Measurements from ENCODE around the gene UBE2V1. TPM values are rescaled to one million over a fixed set of nuclear protein-coding genes. Genes with fewer than 3 reads are reported as not detected.

UBE2V1 gene
- total RNA-seq, 3 donors from 2014 or later, result 126 to 144 (median 139) TPM

DNA sequence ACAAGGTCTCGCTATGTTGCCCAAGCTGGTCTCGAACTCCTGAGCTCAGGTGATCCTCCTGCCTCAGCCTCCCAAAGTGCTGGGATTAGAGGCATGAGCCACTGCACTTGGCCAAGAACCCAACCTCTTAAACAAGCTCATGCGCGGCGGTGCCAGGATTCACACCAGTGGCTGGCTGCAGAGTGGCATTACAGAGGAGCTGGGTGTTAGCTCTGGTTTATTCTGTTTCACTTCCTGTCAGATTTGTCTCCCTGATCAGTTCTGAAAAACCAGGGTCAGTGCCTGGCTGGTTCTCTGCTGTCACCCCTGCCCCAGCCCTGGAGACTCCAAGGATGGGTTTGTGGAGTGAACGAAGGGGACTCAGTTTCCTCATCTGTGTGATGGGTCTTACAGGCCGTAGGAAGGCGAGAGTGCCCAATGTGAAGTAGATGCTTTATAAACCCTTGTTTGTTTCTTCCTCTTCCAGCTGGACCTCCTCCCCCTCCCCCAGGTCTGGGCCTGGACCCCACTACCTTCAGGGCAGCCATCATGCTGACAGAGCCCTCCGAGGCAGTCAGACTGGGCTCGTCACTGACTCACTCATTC lies 63.4 kb downstream of the UBE2V1 start:
- Mint-ChIP-seq H3K9me3 (no peaks in the 10 kb centered on the region), H3K36me3 (ENCODE audit: insufficient read depth) (peaks cover 1% of the 10 kb centered on the region), H3K4me3 (no peak overlapping the region), H3K27me3 (ENCODE audit: low read depth) (peaks cover 18% of the 10 kb centered on the region), H3K4me1 (ENCODE audit: low read depth) (peaks cover 9% of the 10 kb centered on the region)
- no peak for DNase-seq
- no peak for ATAC-seq

- DNase-seq (no peak), ATAC-seq (peak; percentile 58 to 66)
- no peak overlapping the region for H3K4me3 Mint-ChIP-seq
- H3K36me3 Mint-ChIP-seq (ENCODE audit: insufficient read depth), result peaks cover 1% of the 10 kb centered on the region
- no peaks in the 10 kb centered on the region for H3K9me3 Mint-ChIP-seq
- H3K27me3 Mint-ChIP-seq (ENCODE audit: low read depth), result peaks cover 18% of the 10 kb centered on the region
- peaks cover 9% of the 10 kb centered on the region for H3K4me1 Mint-ChIP-seq (ENCODE audit: low read depth)
Observed at GRCh38 chr20:50048420-50049166, 64.4 kb downstream of the UBE2V1 start.

DNA sequence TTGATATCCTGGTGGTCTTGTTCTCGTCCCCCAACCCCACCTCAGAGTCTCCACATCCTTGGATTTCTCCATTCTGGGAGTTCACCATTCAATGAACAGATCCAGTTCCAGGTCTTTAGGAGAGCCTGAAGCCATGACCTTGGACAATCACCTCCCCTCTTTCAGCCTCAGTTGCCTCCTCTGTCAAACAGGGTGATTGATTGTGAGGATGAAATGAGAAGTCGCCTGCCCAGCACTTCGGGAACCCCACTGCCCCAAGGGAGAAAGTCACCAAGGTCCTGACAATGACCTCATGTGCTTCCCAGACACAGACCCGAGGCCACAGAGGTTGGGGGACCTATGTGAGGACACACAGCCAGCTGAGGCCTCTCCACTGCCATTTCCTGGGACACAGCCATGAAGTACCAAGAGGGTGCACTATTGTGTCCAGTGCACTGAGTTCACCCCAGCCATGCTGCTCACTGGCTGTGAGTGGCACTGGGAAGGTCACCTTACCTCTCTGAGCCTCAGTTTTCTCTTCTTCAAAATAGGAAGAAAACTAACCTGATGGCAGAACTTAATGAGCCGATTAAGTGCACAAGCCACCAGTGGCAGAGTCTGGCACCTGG lies 68.5 kb downstream of the UBE2V1 start:
- Mint-ChIP-seq H3K9me3 (no peaks in the 10 kb centered on the region), H3K4me1 (ENCODE audit: low read depth) (peaks cover 15% of the 10 kb centered on the region), H3K36me3 (ENCODE audit: insufficient read depth) (peaks cover 1% of the 10 kb centered on the region), H3K4me3 (no peak overlapping the region), H3K27me3 (ENCODE audit: low read depth) (peaks cover 16% of the 10 kb centered on the region)
- no peak for ATAC-seq
- DNase-seq, result no peak

DNA sequence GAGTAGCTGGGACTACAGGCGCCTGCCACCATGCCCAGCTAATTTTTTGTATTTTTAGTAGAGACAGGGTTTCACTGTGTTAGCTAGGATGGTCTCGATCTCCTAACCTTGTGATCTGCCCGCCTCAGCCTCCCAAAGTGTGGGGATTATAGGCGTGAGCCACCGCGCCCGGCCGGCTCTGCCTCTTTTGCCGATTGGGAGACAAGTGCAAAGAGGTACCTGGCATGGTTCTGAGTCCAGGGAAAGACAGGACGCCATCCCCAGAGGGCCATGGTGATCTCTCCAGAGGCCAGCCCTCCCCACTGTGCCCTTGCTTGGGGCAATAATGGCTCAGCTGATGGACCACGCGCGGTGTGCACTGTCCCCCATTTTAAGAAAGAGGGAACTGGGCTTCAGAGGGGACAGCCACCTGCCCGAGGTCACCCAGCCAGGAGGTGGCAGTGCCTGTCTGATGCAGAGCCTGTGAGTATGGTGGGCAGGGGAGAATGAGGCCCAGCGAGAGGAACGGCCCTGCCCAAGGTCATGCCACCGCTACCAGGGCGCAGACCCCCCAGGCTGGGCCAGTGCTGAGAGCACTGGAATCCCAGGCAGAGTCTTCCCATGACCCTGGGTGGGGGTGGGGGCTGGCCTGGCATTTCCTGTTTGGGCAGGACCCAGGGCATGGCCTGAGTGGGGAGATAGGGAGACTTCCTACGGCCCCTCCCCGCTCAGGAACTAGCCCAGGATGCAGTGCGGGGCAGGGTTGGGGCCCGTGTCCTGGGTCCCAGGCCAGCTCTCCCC lies 69.2 kb downstream of the UBE2V1 start:
- peaks cover 12% of the 10 kb centered on the region for H3K4me1 Mint-ChIP-seq (ENCODE audit: low read depth)
- ATAC-seq (no peak), DNase-seq (no peak)
- H3K9me3 Mint-ChIP-seq, result no peaks in the 10 kb centered on the region
- peaks cover 13% of the 10 kb centered on the region for H3K27me3 Mint-ChIP-seq (ENCODE audit: low read depth)
- peaks cover 1% of the 10 kb centered on the region for H3K36me3 Mint-ChIP-seq (ENCODE audit: insufficient read depth)
- H3K4me3 Mint-ChIP-seq, result no peak overlapping the region

- peaks cover 6% of the 10 kb centered on the region for H3K4me1 Mint-ChIP-seq (ENCODE audit: low read depth)
Observed at GRCh38 chr20:50042370-50043313, 70.3 kb downstream of the UBE2V1 start.

GRCh38 chr20:50041246-50041873 lies 71.6 kb downstream of the UBE2V1 start:
- no peak for DNase-seq
- H3K9me3 Mint-ChIP-seq, result no peaks in the 10 kb centered on the region
- peaks cover 6% of the 10 kb centered on the region for H3K4me1 Mint-ChIP-seq (ENCODE audit: low read depth)
- no peak overlapping the region for H3K4me3 Mint-ChIP-seq
- no peak for ATAC-seq
- H3K27me3 Mint-ChIP-seq (ENCODE audit: low read depth), result peaks cover 2% of the 10 kb centered on the region
- H3K36me3 Mint-ChIP-seq (ENCODE audit: insufficient read depth), result peaks cover 1% of the 10 kb centered on the region

More at GRCh38 chr20:50042370-50043313, 70.3 kb downstream of the UBE2V1 start:
- H3K27me3 Mint-ChIP-seq (ENCODE audit: low read depth), result peaks cover 6% of the 10 kb centered on the region
- ATAC-seq, result no peak
- H3K36me3 Mint-ChIP-seq (ENCODE audit: insufficient read depth), result peaks cover 1% of the 10 kb centered on the region
- H3K9me3 Mint-ChIP-seq, result no peaks in the 10 kb centered on the region
- no peak overlapping the region for H3K4me3 Mint-ChIP-seq
- DNase-seq, result no peak

DNA sequence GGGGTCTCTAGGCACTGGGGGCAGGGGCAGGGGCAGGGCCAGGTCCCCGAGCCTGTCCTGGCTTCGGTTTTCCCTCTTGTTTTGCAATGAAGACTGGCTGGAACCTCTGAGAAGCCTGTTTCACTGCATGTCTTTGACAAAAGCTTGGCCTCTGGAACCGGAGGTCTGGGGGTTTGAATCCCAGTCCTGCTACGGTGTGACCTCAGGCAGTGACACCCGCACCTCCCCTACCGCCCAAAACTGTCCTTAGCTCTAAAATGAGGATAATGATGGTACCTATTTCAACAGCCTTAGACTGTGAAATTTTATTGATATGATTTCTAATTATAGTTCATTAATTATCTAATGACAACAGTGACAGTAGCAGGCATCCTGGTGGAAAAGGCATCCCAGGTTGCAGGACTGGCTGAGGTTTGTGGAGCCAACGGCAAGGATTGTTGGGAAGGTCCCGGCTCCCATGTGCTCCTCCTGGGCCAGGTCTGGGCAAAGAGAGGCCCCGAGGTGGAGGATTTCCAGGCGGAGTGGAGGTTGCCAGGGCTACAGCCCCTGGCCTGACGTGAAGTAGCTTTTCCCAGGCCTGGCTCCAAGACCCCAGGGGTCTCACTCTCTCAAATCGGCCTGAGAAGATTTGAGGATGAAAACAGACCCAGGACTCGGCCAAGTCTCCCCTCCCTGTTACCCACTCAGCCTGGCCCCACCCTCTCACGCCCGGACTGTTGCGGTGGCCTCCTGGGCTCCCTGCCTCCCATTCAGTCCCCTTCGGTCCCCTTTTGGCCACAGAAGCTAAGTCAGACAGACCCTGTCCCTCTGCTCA lies 72.3 kb downstream of the UBE2V1 start:
- Mint-ChIP-seq H3K4me3 (no peak overlapping the region), H3K36me3 (ENCODE audit: insufficient read depth) (no peaks in the 10 kb centered on the region)

GRCh38 chr20:50039706-50040431 lies 73.1 kb downstream of the UBE2V1 start:
- H3K36me3 Mint-ChIP-seq (ENCODE audit: insufficient read depth), result no peaks in the 10 kb centered on the region
- peaks cover 6% of the 10 kb centered on the region for H3K4me1 Mint-ChIP-seq (ENCODE audit: low read depth)
- H3K9me3 Mint-ChIP-seq, result no peaks in the 10 kb centered on the region
- ATAC-seq, result no peak
- H3K4me3 Mint-ChIP-seq, result no peak overlapping the region
- no peak for DNase-seq
- H3K27me3 Mint-ChIP-seq (ENCODE audit: low read depth), result no peaks in the 10 kb centered on the region

More for the DNA sequence above, 72.3 kb downstream of the UBE2V1 start:
- no peak for DNase-seq
- Mint-ChIP-seq H3K4me1 (ENCODE audit: low read depth) (peaks cover 6% of the 10 kb centered on the region), H3K27me3 (ENCODE audit: low read depth) (peaks cover under 1% of the 10 kb centered on the region), H3K9me3 (no peaks in the 10 kb centered on the region)
- no peak for ATAC-seq

DNA sequence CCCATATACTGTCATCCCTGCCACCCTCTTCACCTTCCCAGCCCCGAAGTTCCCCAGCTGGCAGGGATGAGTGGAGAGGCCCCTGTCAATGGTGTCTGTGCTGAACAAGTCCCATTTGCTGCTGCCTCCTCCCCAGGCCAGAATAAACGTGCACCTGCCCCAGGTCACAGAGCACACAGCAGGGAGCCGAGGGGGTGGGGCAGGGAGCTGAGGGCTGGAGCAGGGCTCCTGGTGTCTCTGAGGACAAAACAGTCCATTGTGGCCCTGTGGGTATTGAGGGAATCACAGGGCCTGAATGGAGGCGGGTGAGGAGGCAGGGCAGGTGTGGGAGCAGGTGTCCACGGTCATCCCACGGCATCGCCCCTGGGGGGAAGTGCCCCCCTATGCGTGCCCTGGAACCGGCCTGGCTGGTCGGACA lies 74.4 kb downstream of the UBE2V1 start:
- no peak for ATAC-seq
- Mint-ChIP-seq H3K9me3 (no peaks in the 10 kb centered on the region), H3K4me3 (no peak overlapping the region), H3K27me3 (ENCODE audit: low read depth) (no peaks in the 10 kb centered on the region), H3K36me3 (ENCODE audit: insufficient read depth) (no peaks in the 10 kb centered on the region), H3K4me1 (ENCODE audit: low read depth) (peaks cover 6% of the 10 kb centered on the region)
- DNase-seq, result no peak

GRCh38 chr20:50038169-50038568 lies 74.8 kb downstream of the UBE2V1 start:
- H3K36me3 Mint-ChIP-seq (ENCODE audit: insufficient read depth), result no peaks in the 10 kb centered on the region
- DNase-seq (no peak), ATAC-seq (no peak)
- no peaks in the 10 kb centered on the region for H3K9me3 Mint-ChIP-seq
- H3K4me1 Mint-ChIP-seq (ENCODE audit: low read depth), result peaks cover 6% of the 10 kb centered on the region
- no peaks in the 10 kb centered on the region for H3K27me3 Mint-ChIP-seq (ENCODE audit: low read depth)
- no peak overlapping the region for H3K4me3 Mint-ChIP-seq

DNA sequence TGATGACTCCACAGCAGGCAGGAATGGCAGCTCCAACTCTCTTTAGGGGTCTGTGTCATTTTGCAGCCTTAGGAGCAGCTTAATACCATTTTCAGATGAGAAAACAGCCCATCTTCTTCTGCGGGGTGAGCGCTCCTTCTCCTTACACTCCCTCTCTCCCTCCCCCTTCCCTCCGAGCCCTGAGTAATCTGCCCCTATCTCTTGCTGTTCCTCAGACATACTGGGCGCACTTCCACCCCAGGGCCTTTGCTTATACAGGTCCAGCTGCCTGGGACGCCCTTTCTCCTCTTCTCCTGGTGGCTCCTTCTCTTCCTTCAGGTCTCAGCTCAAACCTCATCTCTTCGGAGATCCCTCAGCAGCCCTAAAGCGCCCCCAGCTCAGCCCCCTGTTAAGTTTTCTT lies 75.4 kb downstream of the UBE2V1 start:
- Mint-ChIP-seq H3K27me3 (ENCODE audit: low read depth) (no peaks in the 10 kb centered on the region), H3K9me3 (no peaks in the 10 kb centered on the region), H3K4me3 (no peak overlapping the region), H3K36me3 (ENCODE audit: insufficient read depth) (no peaks in the 10 kb centered on the region), H3K4me1 (ENCODE audit: low read depth) (peaks cover 6% of the 10 kb centered on the region)
- DNase-seq (no peak), ATAC-seq (no peak)

DNA sequence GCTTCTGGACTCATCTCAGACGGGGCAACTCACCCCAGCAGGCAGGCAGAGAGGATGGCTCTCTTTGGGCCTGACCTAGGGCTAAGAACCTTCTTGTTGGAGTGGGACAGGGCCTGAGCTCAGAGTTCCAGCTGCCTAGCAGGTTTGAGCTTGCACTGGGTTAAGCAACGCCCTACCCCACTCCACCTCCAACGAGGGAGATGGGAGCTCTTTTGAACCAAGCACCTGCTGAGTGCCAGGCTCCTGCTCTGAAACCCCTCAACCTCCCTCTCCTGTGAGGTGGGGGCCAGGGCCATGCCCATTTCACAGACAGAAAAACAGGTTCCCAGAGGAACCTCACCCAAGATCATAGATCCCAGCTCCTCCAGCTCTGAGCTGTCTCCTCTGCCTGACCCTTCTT lies 75.8 kb downstream of the UBE2V1 start:
- H3K4me3 Mint-ChIP-seq, result no peak overlapping the region
- no peaks in the 10 kb centered on the region for H3K9me3 Mint-ChIP-seq
- DNase-seq, result no peak
- H3K36me3 Mint-ChIP-seq (ENCODE audit: insufficient read depth), result no peaks in the 10 kb centered on the region
- no peaks in the 10 kb centered on the region for H3K27me3 Mint-ChIP-seq (ENCODE audit: low read depth)
- H3K4me1 Mint-ChIP-seq (ENCODE audit: low read depth), result peaks cover 6% of the 10 kb centered on the region
- no peak for ATAC-seq

All from activated T-cell treated with anti-CD3 and anti-CD28 coated beads, Interleukin-2, amount 50 U/mL, for 4 hours (primary cell).